Measurements from ENCODE around the gene CSNK2A2. TPM values are rescaled to one million over a fixed set of nuclear protein-coding genes. Genes with fewer than 3 reads are reported as not detected.

Gene CSNK2A2
- total RNA-seq, 1 experiment from 2014 or later = 56.4 TPM

Small RNA genes within 50 kb of the gene (small RNA-seq; reads per million reads assigned to genes)
- gene RN7SL645P = not detected

Other genes starting within 250 kb of the CSNK2A2 start
- not detected in 2 replicates for gene CNGB1, start 227.0 kb downstream of the CSNK2A2 start, total RNA-seq (2014; rRNA removed; shearing (Covaris generic); ENCODE audit: low replicate concordance)
- gene ZNF319, start 197.4 kb downstream of the CSNK2A2 start, total RNA-seq (2014; rRNA removed; shearing (Covaris generic); ENCODE audit: low replicate concordance) = 3.7 and 5.3 TPM in 2 replicates
- gene USB1, start 196.7 kb downstream of the CSNK2A2 start, total RNA-seq (2014; rRNA removed; shearing (Covaris generic); ENCODE audit: low replicate concordance) = 19.6 and 28.3 TPM in 2 replicates
- gene MMP15, start 172.4 kb downstream of the CSNK2A2 start, total RNA-seq (2014; rRNA removed; shearing (Covaris generic); ENCODE audit: low replicate concordance) = 4.1 and 5.2 TPM in 2 replicates
- gene CFAP20, start 68.7 kb downstream of the CSNK2A2 start, total RNA-seq (2014; rRNA removed; shearing (Covaris generic); ENCODE audit: low replicate concordance) = 50.6 and 60.5 TPM in 2 replicates
- gene PRSS54, start 96.9 kb upstream of the CSNK2A2 start, total RNA-seq (2014; rRNA removed; shearing (Covaris generic); ENCODE audit: low replicate concordance) = not detected in 2 replicates
- gene GINS3, start 194.4 kb upstream of the CSNK2A2 start, total RNA-seq (2014; rRNA removed; shearing (Covaris generic); ENCODE audit: low replicate concordance) = 17.7 and 24.2 TPM in 2 replicates